ENCODE data around the gene ADAT1. TPM values are rescaled to one million over a fixed set of nuclear protein-coding genes. Genes with fewer than 3 reads are reported as not detected.
A peak's percentile ranks its signal among the peaks of the same experiment; 100 is the strongest.

The ADAT1 gene
- total and polyA plus RNA-seq, 10 of the 15 experiments (the other 5 are each of a cell fraction or from before 2014, with no cell fraction given), result 26.2 to 77.4 (median 55.8) TPM

DNA sequence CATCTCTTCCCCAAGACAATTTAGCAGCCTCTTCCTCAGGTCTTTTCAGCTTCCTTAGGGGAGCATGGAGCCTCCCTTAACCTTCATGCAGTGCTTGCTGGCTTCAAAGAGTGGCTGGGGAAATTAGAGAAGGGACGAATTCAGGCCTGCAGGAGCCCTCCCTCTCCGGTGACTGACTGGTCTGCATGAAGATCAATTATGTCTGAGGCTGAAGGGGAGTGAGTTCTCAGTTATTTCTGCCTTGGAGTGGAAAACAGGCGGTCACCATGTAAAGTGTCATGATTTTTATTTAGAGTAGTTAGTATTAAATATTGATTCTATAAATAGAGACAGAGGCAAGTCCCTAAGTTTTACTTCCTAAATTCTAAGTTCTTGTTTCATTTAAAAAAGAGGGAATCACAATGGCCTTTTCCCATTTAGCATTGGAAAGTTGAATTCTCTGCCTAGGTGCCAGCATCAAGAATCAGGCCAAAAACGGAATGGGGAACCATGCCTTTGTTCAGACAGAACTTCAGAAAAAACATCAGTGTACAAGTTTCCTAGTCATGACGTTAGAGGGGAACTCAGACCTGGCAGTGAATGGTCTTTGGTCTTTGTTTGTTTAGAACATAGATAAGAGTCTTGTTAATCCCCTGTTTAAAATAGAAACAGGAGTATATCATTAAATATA, 52.5 kb downstream of the ADAT1 start:
- Histone ChIP-seq H3K36me3 (ENCODE audit: control insufficient read depth in 2 of 2, insufficient read depth in 2 of 2, low read length in 1 of 2) (peaks cover 6 to 45% of the 10 kb centered on the region in 2 experiments), H3K9me3 (replicated peaks; ENCODE audit: control insufficient read depth, insufficient read depth, low read length) (no peaks in the 10 kb centered on the region), H4K20me1 (ENCODE audit: control insufficient read depth, insufficient read depth) (no peaks in the 10 kb centered on the region), H2AFZ (ENCODE audit: control insufficient read depth, low read depth, low read length) (no peak overlapping the region), H3K27ac (ENCODE audit: control insufficient read depth, insufficient read depth) (peak overlapping the region; percentile 85), H3K4me2 (ENCODE audit: control insufficient read depth, insufficient read depth) (peak overlapping the region; percentile 75), H3K4me1 (ENCODE audit: control insufficient read depth, insufficient read depth, low read length) (peaks cover 63% of the 10 kb centered on the region), H3K27me3 (replicated peaks in 1 of 2; ENCODE audit: control insufficient read depth in 2 of 2, insufficient read depth in 2 of 2, low read length in 1 of 2) (no peaks in the 10 kb centered on the region), H3K79me2 (ENCODE audit: control insufficient read depth, insufficient read depth, low read length) (peaks cover 70% of the 10 kb centered on the region), H3K9ac (ENCODE audit: control insufficient read depth, insufficient read depth, low read length) (peak overlapping the region; percentile 36), H3K4me3 (peak overlapping the region; percentile 9; the same call in 1 of the 2 replicates)
- CTCF ChIA-PET, result interaction anchor here (0.6 to 3.1 kb wide), 6 partner anchors 20 to 193 kb away, joined by 3 to 11 read pairs (median 4); partner anchors contain the start of genes ADAT1 and TMEM170A
- SMC1A ChIA-PET (ENCODE audit: uncharacterized antibody, unreplicated experiment), result interaction anchor here (1.6 to 5.4 kb wide), 4 partner anchors 12 to 196 kb away, joined by 4 to 42 read pairs (median 9); partner anchors contain the start of gene ADAT1
- in situ Hi-C loops (cut with MboI), result no loop called here
- ATAC-seq, result peak; percentile 46
- TSS peak; percentile 77 for BruUV-seq (replicated peaks)
- no peak for DNase-seq (ENCODE audit: low read depth, low spot score)
- RAD21 ChIA-PET (ENCODE audit: unreplicated experiment), result interaction anchor here (1.0 to 5.4 kb wide), 4 partner anchors 13 to 98 kb away, joined by 3 to 27 read pairs (median 4); partner anchors contain the start of genes ADAT1 and TMEM231
- intact Hi-C loops (cut with micrococcal nuclease; ENCODE audit: unreplicated experiment), result loop anchor here (2.0 kb wide), 1 partner anchor 52 kb away; the partner anchor contains the start of gene ADAT1
- WGBS (ENCODE audit: insufficient coverage, insufficient replicate concordance, low lambda C conversion rate, missing lambda C conversion rate), result 24% methylated on average over 5 of the region's 5 CpGs
- peak; percentile 23 for FAIRE-seq
- POLR2A ChIA-PET, result interaction anchor here (0.7 to 11.8 kb wide), 3 partner anchors 20 to 78 kb away, joined by 3 to 116 read pairs (median 5); partner anchors contain the start of gene ADAT1
- TF ChIP-seq POLR2AphosphoS5 (IDR thresholded peaks at IDR 0.05; ENCODE audit: low read length) (peak; percentile 51; the same call in 1 of the 2 replicates), NR2F1 (conservative IDR thresholded peaks at IDR 0.05) (no peak), MYC (IDR thresholded peaks at IDR 0.05; ENCODE audit: insufficient read depth, insufficient read length, insufficient replicate concordance, low read length, severe bottlenecking) (no peak), ZNF217 (IDR thresholded peaks at IDR 0.05) (no peak), NFYA (IDR thresholded peaks at IDR 0.05; ENCODE audit: borderline replicate concordance, low read depth, low read length) (no peak), SRF (IDR thresholded peaks at IDR 0.05; ENCODE audit: low read depth in 2 of 2, low read length in 2 of 2) (no peak), MTA3 (IDR thresholded peaks at IDR 0.05; ENCODE audit: borderline replicate concordance, low read length) (no peak), POU2F2 (IDR thresholded peaks at IDR 0.05; ENCODE audit: borderline replicate concordance, low read depth, low read length) (no peak), ESRRA (IDR thresholded peaks at IDR 0.05; ENCODE audit: low read length) (no peak), IKZF1 (conservative IDR thresholded peaks at IDR 0.05) (0 out of 2 replicates have a peak, but pooled peaks have one; percentile 32), IRF4 (IDR thresholded peaks at IDR 0.05; ENCODE audit: low read depth, low read length) (no peak), RELA (IDR thresholded peaks at IDR 0.05; ENCODE audit: borderline replicate concordance, partially characterized antibody) (no peak), BACH1 (IDR thresholded peaks at IDR 0.05; ENCODE audit: borderline replicate concordance) (no peak)
- TF ChIP-seq, protein P1, sequence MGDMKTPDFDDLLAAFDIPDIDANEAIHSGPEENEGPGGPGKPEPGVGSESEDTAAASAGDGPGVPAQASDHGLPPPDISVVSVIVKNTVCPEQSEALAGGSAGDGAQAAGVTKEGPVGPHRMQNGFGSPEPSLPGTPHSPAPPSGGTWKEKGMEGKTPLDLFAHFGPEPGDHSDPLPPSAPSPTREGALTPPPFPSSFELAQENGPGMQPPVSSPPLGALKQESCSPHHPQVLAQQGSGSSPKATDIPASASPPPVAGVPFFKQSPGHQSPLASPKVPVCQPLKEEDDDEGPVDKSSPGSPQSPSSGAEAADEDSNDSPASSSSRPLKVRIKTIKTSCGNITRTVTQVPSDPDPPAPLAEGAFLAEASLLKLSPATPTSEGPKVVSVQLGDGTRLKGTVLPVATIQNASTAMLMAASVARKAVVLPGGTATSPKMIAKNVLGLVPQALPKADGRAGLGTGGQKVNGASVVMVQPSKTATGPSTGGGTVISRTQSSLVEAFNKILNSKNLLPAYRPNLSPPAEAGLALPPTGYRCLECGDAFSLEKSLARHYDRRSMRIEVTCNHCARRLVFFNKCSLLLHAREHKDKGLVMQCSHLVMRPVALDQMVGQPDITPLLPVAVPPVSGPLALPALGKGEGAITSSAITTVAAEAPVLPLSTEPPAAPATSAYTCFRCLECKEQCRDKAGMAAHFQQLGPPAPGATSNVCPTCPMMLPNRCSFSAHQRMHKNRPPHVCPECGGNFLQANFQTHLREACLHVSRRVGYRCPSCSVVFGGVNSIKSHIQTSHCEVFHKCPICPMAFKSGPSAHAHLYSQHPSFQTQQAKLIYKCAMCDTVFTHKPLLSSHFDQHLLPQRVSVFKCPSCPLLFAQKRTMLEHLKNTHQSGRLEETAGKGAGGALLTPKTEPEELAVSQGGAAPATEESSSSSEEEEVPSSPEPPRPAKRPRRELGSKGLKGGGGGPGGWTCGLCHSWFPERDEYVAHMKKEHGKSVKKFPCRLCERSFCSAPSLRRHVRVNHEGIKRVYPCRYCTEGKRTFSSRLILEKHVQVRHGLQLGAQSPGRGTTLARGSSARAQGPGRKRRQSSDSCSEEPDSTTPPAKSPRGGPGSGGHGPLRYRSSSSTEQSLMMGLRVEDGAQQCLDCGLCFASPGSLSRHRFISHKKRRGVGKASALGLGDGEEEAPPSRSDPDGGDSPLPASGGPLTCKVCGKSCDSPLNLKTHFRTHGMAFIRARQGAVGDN (IDR thresholded peaks at IDR 0.05), result peak; percentile 41; the same call in 1 of the 2 replicates
- TF ChIP-seq, protein P2, sequence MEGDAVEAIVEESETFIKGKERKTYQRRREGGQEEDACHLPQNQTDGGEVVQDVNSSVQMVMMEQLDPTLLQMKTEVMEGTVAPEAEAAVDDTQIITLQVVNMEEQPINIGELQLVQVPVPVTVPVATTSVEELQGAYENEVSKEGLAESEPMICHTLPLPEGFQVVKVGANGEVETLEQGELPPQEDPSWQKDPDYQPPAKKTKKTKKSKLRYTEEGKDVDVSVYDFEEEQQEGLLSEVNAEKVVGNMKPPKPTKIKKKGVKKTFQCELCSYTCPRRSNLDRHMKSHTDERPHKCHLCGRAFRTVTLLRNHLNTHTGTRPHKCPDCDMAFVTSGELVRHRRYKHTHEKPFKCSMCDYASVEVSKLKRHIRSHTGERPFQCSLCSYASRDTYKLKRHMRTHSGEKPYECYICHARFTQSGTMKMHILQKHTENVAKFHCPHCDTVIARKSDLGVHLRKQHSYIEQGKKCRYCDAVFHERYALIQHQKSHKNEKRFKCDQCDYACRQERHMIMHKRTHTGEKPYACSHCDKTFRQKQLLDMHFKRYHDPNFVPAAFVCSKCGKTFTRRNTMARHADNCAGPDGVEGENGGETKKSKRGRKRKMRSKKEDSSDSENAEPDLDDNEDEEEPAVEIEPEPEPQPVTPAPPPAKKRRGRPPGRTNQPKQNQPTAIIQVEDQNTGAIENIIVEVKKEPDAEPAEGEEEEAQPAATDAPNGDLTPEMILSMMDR (IDR thresholded peaks at IDR 0.05 in 2 of 3, conservative IDR thresholded peaks at IDR 0.05 in 1 of 3; ENCODE audit: control insufficient read depth in 2 of 3, extremely low read depth in 1 of 3, insufficient read depth in 1 of 3, low read depth in 3 of 3, low read length in 3 of 3), result no peak
- TF ChIP-seq, protein P3, sequence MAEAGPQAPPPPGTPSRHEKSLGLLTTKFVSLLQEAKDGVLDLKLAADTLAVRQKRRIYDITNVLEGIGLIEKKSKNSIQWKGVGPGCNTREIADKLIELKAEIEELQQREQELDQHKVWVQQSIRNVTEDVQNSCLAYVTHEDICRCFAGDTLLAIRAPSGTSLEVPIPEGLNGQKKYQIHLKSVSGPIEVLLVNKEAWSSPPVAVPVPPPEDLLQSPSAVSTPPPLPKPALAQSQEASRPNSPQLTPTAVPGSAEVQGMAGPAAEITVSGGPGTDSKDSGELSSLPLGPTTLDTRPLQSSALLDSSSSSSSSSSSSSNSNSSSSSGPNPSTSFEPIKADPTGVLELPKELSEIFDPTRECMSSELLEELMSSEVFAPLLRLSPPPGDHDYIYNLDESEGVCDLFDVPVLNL (IDR thresholded peaks at IDR 0.05; ENCODE audit: low read depth, low read length), result no peak

All from GM12878 (cell line).